Measurements from ENCODE around the gene CHST9.

DNA sequence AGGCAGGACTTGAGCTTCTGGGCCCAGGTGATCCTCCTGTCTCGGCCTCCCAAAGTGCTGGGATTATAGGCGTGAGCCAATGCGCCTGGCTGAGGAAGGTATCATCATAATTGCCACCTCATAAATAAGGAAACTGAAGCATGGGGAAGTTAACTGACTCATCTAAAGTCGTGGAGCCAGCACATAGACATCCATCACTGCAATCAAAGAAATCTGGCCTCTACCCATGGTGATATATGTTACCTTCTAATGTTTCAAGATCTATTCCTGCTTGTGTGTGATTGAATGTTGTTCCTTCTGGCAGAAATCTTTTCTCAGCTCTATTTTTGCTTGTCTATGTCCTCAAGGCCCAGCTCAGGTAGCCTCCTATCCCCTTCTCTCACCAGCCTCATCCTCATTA is 214.5 kb downstream of the CHST9 start:
- no peak for TF ChIP-seq ZNF496 (CRISPR knock-in tag; IDR thresholded peaks at IDR 0.05; ENCODE audit: insufficient replicate concordance)
- no peak for TF ChIP-seq CEBPB (IDR thresholded peaks at IDR 0.05; ENCODE audit: borderline replicate concordance, low read depth, low read length)
- no peak for TF ChIP-seq HDAC2 (CRISPR knock-in tag; IDR thresholded peaks at IDR 0.05)
- TF ChIP-seq, protein P1, sequence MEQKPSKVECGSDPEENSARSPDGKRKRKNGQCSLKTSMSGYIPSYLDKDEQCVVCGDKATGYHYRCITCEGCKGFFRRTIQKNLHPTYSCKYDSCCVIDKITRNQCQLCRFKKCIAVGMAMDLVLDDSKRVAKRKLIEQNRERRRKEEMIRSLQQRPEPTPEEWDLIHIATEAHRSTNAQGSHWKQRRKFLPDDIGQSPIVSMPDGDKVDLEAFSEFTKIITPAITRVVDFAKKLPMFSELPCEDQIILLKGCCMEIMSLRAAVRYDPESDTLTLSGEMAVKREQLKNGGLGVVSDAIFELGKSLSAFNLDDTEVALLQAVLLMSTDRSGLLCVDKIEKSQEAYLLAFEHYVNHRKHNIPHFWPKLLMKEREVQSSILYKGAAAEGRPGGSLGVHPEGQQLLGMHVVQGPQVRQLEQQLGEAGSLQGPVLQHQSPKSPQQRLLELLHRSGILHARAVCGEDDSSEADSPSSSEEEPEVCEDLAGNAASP (CRISPR knock-in tag; IDR thresholded peaks at IDR 0.05; ENCODE audit: borderline replicate concordance) = no peak
- TF ChIP-seq ZSCAN31 (CRISPR knock-in tag; IDR thresholded peaks at IDR 0.05; ENCODE audit: low read depth) = no peak
- TF ChIP-seq ZEB1 (IDR thresholded peaks at IDR 0.05; ENCODE audit: insufficient replicate concordance, low read depth) = no peak
- TF ChIP-seq, protein P2, sequence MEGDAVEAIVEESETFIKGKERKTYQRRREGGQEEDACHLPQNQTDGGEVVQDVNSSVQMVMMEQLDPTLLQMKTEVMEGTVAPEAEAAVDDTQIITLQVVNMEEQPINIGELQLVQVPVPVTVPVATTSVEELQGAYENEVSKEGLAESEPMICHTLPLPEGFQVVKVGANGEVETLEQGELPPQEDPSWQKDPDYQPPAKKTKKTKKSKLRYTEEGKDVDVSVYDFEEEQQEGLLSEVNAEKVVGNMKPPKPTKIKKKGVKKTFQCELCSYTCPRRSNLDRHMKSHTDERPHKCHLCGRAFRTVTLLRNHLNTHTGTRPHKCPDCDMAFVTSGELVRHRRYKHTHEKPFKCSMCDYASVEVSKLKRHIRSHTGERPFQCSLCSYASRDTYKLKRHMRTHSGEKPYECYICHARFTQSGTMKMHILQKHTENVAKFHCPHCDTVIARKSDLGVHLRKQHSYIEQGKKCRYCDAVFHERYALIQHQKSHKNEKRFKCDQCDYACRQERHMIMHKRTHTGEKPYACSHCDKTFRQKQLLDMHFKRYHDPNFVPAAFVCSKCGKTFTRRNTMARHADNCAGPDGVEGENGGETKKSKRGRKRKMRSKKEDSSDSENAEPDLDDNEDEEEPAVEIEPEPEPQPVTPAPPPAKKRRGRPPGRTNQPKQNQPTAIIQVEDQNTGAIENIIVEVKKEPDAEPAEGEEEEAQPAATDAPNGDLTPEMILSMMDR (CRISPR knock-in tag; IDR thresholded peaks at IDR 0.05) = no peak
